Gastroesophageal sphincter (tissue), 3 donors: ENCODE measurements around the gene BATF.

ENCODE experiments used
- POLR2A ChIP-seq, 2 donors: fragments of 450-650 bp; IDR thresholded peaks; one replicate each; pipeline ENCODE4 v1.6.1; 2017; ENCODE audit warnings: antibody characterized with exemption in 2 of 2, mild to moderate bottlenecking in 2 of 2, moderate library complexity in 1 of 2
- POLR2AphosphoS5 ChIP-seq: sonication (generic); formaldehyde crosslinking; IDR thresholded peaks from one replicate; pipeline ENCODE4 v1.6.1; 2017; ENCODE audit warnings: antibody characterized with exemption
- TF ChIP-seq, protein P1 (sequence below), 4 experiments: fragments of 200-600 bp in 2 of 4; fragments of 450-650 bp in 2 of 4; sonication (generic) in 1 of 4; IDR thresholded peaks; one replicate each; pipeline ENCODE4 v1.5.1; 2017 to 2019; ENCODE audit warnings: antibody characterized with exemption in 4 of 4, mild to moderate bottlenecking in 2 of 4, moderate library complexity in 2 of 4

DNA sequence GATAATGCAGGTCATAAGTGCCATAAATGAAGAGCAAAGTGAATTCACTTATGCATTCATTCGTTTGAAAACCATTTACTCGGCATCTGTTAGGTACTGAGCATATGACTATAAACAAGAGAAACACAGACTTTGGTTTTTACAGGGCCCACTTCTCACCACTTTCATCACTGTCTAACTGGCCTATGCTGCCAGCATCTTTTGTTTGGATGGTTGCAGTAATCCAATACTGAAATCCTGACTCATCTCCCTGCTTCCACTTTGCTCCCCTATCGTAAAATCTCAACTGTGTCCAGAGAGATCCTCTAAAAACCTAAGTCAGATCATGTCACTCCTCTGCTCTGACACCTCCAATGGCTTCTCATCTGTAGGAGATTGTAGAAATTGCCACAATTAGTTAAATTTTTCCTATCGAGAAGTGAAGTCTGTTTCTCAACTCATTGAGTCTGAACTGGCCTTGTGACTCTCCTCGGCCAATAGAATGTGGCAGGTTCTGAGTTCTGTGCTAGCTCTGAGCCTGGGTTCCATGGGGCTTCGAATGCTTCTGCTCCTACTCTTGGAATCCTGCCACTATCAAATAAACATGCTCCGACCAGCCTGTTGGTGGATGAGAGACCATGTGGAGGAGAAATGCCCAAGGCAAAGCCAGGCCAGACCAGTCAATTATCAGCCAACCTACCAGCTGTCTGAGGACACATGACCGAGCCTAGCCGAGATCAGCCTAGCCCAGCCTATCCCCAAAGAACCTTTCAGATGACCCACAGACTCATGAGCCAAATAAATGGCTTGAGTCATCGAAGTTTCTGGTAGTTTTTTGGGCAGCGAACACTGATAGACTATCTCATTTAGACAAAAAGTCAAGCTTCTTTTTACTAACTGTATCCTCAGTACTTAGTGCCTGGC lies 2.2 kb upstream of the BATF start:
- TF ChIP-seq POLR2AphosphoS5 (no peak), POLR2A (IDR thresholded peaks at IDR 0.05) (no peak)
- TF ChIP-seq, protein P1, sequence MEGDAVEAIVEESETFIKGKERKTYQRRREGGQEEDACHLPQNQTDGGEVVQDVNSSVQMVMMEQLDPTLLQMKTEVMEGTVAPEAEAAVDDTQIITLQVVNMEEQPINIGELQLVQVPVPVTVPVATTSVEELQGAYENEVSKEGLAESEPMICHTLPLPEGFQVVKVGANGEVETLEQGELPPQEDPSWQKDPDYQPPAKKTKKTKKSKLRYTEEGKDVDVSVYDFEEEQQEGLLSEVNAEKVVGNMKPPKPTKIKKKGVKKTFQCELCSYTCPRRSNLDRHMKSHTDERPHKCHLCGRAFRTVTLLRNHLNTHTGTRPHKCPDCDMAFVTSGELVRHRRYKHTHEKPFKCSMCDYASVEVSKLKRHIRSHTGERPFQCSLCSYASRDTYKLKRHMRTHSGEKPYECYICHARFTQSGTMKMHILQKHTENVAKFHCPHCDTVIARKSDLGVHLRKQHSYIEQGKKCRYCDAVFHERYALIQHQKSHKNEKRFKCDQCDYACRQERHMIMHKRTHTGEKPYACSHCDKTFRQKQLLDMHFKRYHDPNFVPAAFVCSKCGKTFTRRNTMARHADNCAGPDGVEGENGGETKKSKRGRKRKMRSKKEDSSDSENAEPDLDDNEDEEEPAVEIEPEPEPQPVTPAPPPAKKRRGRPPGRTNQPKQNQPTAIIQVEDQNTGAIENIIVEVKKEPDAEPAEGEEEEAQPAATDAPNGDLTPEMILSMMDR (IDR thresholded peaks at IDR 0.05), result no peak
